Transverse colon (tissue), 4 donors: Measurements from ENCODE around the gene PCID2.

Source experiments
- EP300 ChIP-seq: sonication (generic); formaldehyde crosslinking; IDR thresholded peaks from one replicate; pipeline ENCODE4 v1.6.1; 2017; ENCODE audit warnings: antibody characterized with exemption, low read depth
- POLR2AphosphoS5 ChIP-seq, 3 donors: sonication (generic); formaldehyde crosslinking; IDR thresholded peaks; one replicate each; pipeline ENCODE4 v1.6.1; 2016; ENCODE audit warnings: antibody characterized with exemption in 3 of 3
- TF ChIP-seq, protein P1 (sequence below), 5 experiments: fragments of 200-600 bp in 3 of 5; fragments of 450-650 bp in 2 of 5; sonication (generic) in 3 of 5; IDR thresholded peaks; 1 replicate in 2 of 5; 2 replicates in 3 of 5; pipeline ENCODE4 v1.5.1; 2016 to 2017; ENCODE audit warnings: antibody characterized with exemption in 5 of 5, inconsistent platforms in 3 of 5, mild to moderate bottlenecking in 2 of 5, moderate library complexity in 1 of 5

DNA sequence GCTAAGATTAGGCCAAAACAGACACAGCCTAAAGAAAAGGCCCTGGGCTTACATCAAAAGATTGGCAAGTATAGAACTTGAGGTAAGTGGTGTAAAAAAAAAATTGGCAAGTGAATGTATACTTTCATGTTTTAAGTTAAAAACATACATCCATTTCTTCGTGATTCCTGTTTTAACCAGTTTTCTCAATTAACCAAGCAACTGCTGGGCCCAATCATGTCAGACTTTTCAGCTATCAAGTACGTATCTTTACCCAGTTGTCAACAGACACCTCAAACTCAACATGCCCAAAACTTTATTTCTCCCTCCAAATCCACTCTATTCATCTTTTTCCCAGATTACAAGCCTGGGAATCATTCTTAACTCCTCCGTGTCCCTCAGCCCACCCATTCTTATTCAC lies 1.0 kb downstream of the PCID2 start:
- TF ChIP-seq, protein P1, sequence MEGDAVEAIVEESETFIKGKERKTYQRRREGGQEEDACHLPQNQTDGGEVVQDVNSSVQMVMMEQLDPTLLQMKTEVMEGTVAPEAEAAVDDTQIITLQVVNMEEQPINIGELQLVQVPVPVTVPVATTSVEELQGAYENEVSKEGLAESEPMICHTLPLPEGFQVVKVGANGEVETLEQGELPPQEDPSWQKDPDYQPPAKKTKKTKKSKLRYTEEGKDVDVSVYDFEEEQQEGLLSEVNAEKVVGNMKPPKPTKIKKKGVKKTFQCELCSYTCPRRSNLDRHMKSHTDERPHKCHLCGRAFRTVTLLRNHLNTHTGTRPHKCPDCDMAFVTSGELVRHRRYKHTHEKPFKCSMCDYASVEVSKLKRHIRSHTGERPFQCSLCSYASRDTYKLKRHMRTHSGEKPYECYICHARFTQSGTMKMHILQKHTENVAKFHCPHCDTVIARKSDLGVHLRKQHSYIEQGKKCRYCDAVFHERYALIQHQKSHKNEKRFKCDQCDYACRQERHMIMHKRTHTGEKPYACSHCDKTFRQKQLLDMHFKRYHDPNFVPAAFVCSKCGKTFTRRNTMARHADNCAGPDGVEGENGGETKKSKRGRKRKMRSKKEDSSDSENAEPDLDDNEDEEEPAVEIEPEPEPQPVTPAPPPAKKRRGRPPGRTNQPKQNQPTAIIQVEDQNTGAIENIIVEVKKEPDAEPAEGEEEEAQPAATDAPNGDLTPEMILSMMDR (IDR thresholded peaks at IDR 0.05): no peak
- TF ChIP-seq EP300 (no peak), POLR2AphosphoS5 (IDR thresholded peaks at IDR 0.05) (no peak)
